Fibroblast of villous mesenchyme (primary cell): ENCODE results near the gene LRWD1. TPM values are rescaled to one million over a fixed set of nuclear protein-coding genes. Genes with fewer than 3 reads are reported as not detected.

Experiments used
- DNase-seq: peaks from one replicate; pipeline ENCODE4 v3.0.0-alpha.2; 2010; ENCODE audit warnings: low read depth
- H3K4me3 ChIP-seq: 2 replicates; pipeline ENCODE4 v1.5.1; 2011; ENCODE audit warnings: low read depth, mild to moderate bottlenecking, low read length
- total RNA-seq: library from RNA; depleted of rRNA; stranded (reverse); fragments of >200 nt; gene quantifications from 2 replicates; pipeline ENCODE4 v1.2.3, GENCODE V29; 2012
- TF ChIP-seq, protein P1 (sequence below): IDR thresholded peaks from 2 replicates; pipeline ENCODE4 v1.5.1; 2012; ENCODE audit warnings: low read depth, mild to moderate bottlenecking, low read length; ENCODE audit not compliant: insufficient read depth

The LRWD1 gene
- total RNA-seq, 1 donor, result 22.9 TPM

DNA sequence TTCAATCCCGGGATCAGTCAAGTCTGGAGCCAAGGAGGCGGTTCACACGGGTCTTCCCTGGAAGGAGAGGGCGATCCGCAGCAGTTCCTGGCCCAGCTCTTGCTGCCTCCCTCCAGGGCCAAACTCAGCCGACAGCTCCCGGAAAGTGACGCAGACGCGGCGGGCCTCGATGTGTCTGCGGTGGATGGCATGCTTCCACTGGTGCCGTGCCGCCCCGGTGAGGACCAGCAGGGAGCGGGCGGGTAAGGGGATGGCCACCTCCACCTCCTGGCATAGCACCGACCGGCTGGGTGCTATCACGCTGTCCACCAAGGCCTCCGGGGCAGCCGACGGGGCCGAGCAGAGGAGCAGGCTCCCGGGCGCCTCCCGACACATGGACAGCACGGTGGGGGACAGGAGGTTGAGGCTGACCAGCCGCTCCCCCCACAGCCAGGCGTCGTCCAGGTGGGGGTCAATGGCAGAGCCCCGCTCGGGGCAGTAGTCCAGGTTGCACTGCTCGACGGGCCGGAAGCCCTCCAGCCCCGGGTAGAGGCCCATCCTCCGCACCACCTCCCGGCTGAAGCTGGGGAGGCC, 7.3 kb upstream of the LRWD1 start:
- TF ChIP-seq, protein P1, sequence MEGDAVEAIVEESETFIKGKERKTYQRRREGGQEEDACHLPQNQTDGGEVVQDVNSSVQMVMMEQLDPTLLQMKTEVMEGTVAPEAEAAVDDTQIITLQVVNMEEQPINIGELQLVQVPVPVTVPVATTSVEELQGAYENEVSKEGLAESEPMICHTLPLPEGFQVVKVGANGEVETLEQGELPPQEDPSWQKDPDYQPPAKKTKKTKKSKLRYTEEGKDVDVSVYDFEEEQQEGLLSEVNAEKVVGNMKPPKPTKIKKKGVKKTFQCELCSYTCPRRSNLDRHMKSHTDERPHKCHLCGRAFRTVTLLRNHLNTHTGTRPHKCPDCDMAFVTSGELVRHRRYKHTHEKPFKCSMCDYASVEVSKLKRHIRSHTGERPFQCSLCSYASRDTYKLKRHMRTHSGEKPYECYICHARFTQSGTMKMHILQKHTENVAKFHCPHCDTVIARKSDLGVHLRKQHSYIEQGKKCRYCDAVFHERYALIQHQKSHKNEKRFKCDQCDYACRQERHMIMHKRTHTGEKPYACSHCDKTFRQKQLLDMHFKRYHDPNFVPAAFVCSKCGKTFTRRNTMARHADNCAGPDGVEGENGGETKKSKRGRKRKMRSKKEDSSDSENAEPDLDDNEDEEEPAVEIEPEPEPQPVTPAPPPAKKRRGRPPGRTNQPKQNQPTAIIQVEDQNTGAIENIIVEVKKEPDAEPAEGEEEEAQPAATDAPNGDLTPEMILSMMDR, result no peak
- no peak for DNase-seq
- no peak overlapping the region for H3K4me3 ChIP-seq

DNA sequence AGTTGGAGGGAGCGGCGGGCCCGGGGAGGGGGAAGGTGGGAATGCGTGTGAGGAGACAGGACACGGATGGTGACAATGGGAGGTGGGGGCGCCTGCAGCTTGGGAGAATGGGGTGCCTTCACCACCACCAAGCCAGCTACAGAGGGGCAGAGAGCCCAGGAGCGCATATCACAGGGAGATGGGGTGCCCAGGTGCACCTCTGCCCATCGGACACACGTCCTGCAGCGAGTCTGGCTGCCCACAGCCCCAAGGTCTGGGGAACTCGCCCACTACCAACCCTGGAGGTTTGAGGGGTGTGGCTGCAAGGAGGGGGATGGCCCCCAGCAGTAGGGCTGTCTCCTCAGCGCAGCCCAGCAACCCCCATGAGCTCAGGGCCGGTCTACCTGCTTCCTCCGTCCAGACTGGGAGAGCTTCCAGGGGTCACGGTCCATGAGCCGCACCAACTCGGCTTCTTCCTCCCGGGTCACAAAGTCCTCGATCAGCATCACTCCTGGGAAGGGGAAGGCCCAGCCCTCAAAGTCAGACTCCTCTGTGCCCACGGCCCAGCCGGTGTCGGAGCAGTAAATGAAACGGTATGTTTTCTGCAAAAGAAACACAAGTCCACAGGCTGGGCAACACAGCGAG, 5.5 kb upstream of the LRWD1 start:
- TF ChIP-seq, protein P1, result no peak
- DNase-seq, result no peak
- no peak overlapping the region for H3K4me3 ChIP-seq

DNA sequence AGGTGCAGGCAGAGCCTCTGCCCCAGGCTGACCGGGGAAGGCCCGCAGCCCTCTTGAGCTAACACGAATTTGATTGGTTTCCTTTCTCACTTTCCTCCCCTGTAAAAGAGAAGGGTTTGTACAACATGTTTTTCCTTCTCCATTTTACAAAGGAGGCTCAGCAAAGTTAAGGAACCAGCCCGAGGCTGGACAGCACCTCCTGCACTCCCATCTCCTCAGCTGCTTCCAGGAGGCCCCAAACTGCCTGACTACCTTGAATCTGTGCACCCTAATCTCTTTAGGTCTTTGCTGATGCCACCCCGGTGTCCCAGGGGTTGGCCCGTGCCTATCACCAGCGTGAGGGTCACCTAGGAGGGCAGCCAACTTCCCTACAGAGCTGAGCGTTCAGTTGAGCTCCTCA, 4.3 kb upstream of the LRWD1 start:
- DNase-seq, result no peak
- TF ChIP-seq, protein P1, result no peak
- no peak overlapping the region for H3K4me3 ChIP-seq

DNA sequence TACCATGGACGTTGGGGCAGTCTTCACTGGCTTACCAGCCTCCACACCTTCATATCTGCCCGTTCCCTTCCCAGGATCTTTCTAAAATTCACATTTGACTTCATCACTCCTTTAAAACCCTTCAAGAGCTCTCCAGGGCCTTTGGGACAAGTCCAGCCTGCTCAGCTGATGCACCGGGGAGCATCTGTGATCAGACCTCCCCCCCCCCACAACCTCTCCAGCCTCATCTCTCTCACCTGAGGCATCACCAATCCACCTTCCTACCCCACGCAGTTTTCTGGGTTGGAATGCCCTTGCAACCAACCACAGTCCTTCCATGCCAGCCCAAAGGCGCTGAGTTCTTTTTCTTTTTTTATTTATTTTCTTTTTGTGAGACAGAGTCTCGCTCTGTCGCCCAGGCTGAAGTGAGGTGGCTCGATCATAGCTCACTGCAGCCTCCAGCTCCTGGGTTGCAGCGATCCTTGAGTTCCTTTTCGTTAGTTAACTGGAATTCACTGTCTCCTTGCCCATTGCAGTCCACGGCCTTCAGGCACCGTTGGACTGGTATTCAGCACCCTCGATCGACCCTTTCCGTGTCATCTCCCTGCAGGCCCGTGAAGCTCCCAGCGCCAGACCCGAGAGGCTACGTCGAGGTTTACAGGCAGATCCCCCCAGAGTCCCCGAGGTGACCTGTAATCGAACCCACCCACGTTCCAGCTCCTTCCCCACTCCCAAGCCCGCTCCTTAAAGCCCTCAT, 775 bp upstream of the LRWD1 start:
- peak; percentile 6 for DNase-seq
- H3K4me3 ChIP-seq, result peak overlapping the region; percentile 100
- TF ChIP-seq, protein P1, result no peak

DNA sequence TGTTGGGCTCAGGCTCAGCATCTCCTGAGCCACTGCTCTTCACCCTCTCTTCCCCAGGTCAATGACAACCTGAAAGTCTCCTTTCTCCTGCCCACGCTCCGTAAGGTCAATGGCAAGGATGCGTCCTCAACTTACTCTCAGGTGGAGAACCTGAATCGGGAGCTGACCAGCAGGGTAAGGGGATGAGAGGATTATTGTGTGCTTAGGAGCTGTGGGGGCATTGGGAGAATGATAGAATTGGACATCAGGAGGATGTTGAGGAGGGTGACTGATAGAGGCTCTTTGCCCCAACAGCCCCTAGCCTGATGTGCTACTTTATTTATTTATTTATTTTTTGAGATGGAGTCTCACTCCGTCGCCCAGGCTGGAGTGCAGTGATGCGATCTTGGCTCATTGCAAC, 1.3 kb downstream of the LRWD1 start:
- DNase-seq, result no peak
- TF ChIP-seq, protein P1, result no peak
- no peak overlapping the region for H3K4me3 ChIP-seq

DNA sequence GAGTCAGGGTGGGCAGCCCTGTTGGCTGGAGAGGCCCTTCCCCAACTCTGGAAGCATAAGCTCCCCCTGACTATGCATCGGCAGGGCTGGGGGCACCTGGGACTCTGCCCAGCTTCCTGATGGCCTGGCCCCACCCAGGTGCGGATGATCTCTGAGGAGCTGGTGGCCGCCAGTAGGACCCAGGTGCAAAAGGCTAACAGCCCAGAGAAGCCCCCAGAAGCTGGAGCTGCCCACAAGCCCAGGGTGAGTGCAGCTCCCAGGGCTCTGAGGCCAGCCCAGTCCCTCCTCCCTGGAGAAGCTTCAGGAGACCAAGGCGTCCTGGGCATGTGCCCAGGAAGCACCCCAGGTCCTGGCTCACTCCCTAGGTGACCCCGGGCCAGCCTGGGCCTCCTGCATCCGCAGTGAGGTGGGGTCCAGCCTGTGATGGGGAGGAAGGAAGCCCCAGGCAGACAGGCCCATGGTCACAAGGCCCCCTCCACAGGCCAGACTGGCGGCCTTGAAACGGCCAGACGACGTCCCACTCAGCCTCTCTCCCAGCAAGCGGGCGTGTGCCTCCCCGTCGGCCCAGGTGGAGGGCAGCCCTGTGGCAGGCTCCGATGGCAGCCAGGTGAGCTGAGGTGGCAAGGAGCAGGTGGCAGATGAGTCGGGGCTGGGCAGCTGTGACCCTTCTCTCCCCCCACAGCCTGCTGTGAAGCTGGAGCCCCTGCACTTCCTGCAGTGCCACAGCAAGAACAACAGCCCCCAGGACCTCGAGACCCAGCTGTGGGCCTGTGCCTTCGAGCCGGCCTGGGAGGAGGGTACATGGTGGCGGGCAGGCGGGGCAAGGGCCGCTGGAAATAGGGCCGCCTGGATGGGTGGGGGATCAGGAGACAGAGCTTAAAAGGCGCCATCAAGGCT, 3.0 kb downstream of the LRWD1 start:
- no peak for DNase-seq
- H3K4me3 ChIP-seq, result no peak overlapping the region
- TF ChIP-seq, protein P1, result no peak
